ENCODE measurements around the gene KCNQ1.
A peak's percentile ranks its signal among the peaks of the same experiment; 100 is the strongest.

The KCNQ1 gene

DNA sequence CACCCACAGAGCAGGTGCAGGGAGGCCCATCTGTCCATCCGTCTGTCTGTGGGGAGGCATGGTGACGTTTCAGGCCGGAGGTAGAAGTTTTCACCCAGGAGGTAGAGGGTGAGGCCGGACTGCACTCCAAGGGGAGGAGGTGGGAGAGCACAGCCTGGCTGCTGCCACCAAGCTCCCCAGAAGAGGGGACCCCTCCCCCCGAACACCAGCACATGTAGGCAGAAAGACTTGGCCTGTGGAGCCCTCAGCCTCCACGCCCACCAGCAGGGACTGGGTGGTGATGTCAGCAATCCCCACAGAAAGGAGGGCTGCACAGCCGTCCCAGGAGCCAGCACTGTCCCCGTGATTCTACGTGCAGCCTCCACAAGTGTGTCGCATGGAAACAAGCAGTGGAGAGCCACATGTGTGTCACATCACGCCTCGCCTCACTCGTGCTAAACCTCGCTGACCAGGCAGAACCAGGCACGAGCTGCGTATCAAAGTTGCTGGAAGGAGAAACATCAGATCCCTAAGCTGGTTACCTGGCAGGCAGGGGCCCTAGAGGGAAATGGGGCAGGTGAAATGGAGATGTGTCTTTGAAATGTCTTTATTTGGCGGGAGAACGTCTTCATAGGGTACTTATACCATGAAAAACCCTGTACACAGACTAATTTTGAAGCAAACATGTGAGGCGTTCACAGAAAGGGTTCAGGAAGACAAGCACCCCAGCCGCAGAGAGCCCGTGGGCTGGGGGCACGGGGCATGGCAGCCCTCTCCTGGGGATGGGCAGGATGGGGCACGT lies 391.7 kb downstream of the KCNQ1 start:
- DNase-seq = no peak

DNA sequence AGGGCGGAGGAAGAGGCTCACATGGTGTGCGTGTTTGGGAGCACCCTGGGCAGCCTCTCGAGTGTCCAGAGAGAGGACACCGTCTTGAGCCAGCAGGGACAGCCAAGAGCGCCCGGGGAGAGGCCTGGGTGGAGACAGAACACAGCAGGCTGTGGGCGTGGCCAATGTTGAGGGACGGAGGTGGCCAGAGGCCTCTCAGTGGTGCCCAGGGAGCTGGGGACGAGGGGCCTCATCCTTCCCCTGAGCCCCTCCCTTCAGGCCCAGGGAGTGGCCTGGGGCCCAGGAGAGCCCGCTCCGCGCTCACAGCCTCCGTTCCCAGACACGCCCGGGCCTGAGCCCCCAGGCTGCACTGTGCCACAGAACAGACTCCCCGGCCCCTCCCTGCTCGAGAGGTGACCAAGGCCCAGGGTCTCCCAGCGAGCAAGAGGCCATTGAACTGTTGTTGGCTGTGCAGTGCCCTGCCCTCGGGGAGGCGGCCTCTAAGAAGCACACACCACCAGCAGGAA lies 392.3 kb downstream of the KCNQ1 start:
- DNase-seq = peak; percentile 94

DNA sequence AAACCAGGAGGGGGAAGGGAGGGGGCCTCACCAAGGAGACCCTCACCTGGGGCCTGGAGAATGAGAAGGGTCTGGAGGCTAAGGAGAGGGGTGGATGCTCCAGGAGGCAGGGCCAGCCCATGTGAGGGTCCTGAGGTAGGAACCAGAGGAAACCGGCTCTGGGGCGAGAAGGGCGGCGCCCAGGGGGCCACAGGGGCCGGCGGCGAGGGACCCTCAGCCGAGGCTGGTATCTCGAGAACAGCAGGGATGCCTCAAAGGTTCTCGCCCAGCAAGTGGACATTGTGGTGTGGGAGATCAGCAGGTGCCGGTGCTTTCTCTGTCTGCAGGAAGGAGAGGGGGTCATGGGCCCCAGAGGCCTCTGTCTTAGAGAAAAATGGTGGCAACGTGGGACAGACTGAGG lies 392.8 kb downstream of the KCNQ1 start:
- DNase-seq = no peak

DNA sequence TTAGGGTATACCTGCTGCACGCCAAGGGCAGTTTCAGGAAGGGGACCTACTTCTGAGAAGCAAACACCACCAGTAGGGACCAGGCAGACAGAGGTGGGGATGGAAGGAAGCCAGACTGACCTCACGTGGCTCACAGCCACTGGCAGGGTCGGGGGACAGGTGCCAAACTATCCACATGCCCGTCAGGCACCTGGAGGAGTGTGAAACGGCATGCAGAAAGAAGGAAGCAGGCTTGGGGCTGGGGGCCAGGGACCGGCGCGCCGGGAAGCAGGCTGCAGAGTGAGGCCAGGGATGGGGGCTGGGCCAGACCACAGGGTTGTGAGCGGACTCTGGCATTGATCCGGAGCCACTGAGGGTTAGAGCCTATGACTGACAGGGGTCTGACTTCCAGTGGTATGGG lies 393.3 kb downstream of the KCNQ1 start:
- DNase-seq = no peak

DNA sequence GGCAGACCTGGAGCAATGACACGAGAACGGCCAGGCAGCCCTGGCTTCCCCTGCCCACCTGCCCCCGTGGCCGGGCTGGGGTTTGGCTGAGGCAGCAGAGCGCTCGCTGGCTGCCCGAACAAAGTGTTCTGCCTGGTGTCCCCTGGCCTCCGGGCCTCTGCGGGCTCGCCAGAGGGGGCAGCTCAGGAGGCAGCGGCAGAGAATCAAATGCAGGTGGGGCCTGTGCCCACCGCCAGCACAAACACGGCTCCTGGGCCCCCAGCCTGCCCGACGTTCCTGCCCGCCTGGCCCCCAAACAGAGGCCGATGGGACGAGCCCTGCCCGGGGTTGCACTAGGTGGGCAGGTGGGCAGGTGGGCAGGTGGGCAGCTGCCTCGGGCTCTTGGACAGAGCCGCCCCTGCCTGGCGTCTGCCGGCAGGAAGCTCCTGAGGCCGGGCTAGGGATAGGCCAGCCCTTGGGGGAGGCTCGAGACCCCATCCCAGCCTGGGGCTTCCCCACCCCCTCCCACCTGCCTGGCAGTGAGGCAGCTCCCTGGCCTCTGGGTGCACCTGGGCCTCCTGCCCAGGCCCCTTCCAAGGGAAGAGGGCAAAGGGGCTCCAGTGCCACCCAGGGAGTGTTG lies 394.0 kb downstream of the KCNQ1 start:
- DNase-seq = no peak

GRCh38 chr11:2839395-2839943 lies 394.7 kb downstream of the KCNQ1 start:
- DNase-seq = peak; percentile 82

- DNase-seq = no peak
Observed at GRCh38 chr11:2841411-2842190, 396.8 kb downstream of the KCNQ1 start.

DNA sequence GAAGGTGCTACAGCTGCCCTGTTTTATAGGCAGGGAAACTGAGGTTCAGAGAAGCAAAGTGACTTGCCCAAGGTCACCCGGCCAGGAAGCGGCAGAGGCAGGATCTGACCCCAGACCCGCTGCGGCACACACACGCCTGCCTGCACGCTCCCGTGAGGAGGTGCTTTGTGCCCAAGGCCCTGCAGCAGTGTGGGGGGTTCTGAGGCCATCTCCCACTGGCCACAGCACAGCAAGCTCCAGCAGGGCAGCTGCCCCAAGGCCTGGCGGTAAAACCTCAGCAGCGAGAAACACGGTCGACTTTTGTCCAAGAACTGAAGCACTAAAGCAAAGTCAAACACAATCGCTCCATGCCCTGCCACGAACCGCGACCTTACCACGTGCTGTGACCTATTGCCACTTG lies 398.1 kb downstream of the KCNQ1 start:
- no peak for DNase-seq

- DNase-seq = no peak
Observed at GRCh38 chr11:2843551-2843950, 398.7 kb downstream of the KCNQ1 start.

DNA sequence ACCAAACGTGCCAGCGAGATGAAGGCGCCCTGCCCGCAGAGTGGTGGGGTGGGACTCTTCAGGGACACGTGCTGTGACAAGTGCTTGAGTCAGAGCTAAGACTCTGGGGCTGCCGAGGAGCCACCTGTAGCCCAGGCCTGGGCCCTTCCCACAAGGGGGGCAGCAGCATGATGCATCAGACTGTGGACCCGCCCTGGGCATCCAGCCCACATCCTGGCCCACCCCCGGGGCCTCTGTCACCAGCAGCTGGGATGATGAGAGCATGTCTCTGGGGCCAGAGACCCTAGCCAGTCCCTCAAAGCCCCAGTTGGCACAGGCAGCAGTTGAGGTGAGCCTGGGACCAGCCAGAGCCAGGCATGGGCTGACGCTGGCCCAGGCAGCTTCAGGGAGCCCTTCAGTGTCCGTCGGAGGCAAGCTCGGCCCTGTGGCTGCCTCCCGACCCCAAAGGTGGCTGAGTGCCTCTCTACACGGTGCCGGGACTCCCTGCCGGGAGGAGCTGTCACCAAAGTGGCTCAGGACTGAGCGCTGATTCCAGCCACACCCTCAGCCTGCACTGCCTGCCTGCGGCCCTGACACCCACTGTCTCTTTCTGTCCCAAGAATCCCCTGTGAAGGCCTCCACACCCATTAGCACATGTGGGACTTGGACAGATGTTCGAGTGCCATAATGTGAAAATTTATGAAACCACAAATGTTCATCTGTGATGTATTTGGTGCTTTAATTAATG lies 399.5 kb downstream of the KCNQ1 start:
- DNase-seq = no peak

DNA sequence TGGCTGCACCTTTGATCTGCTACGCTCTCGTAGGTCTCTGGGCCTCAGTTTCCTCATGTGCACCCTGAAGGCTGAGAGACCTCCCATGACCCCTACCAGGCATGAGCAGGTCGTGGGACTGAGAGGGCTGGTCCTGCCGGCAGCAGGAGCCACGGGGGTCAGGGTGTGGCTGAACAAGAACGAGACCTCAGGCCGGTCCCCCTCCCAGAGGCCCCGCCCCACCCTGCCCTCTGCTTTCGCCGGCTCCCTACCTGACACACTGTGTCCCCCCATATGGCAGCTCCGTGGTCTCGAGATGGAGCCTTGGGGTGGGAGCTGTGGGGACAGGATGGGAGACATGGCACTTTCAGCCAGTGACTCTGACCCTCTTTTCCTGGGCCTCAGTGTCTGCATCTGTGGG lies 400.2 kb downstream of the KCNQ1 start:
- no peak for DNase-seq

DNA sequence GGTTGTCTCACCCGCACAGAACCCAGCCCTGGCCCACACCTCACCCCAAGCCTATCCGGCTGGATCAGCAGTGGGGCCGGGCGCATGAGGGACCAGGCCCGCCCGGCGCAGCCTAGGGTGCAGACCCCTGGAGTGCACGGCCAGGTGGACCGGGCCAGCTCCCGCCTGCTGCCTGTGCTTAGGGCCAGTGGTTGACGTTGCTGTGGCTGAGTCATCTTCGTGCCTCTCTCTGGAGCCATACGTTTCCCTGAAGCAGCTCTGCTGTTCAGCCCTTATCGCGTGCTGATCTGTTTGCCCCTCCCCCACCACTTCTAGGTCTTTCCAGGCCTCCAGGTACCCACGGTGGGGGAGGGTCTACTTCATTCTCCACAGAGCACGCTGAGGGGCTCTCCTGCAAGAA lies 401.2 kb downstream of the KCNQ1 start:
- peak; percentile 92 for DNase-seq

DNA sequence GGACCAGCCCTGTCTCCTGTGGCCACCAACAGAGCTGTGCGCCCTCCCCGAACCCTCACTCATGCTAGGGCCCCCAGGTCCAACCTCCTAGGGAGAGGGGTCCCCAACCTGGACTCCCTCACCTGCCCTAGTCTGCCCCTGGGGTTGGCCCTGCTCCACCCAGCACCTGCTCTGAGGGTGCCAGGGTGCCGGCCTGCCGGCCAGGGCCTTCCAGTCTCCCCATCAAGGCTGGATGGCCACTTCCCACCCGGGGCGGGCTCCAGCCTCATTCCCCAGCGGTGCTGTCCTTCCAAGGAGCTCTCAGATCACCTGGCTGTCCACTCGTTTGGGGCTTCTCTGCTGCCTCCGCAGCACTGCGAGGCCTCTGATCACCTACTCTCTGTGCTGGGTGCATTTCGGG lies 401.7 kb downstream of the KCNQ1 start:
- no peak for DNase-seq

DNA sequence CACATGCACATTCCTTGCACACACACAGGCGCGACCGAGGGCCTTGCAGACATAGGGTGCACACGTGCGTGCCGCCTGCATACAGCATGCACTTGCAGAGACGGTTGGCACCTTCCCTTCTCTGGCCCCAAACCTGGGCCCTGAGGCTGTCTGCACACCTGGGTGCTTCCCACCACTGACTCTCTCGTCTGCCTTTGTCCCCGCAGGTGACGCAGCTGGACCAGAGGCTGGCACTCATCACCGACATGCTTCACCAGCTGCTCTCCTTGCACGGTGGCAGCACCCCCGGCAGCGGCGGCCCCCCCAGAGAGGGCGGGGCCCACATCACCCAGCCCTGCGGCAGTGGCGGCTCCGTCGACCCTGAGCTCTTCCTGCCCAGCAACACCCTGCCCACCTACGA lies 402.8 kb downstream of the KCNQ1 start:
- no peak for DNase-seq

DNA sequence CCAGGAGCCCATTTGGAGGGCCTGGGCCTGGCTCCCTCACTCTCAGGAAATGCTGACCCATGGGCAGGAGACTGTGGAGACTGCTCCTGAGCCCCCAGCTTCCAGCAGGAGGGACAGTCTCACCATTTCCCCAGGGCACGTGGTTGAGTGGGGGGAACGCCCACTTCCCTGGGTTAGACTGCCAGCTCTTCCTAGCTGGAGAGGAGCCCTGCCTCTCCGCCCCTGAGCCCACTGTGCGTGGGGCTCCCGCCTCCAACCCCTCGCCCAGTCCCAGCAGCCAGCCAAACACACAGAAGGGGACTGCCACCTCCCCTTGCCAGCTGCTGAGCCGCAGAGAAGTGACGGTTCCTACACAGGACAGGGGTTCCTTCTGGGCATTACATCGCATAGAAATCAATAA lies 403.7 kb downstream of the KCNQ1 start:
- DNase-seq = no peak

GRCh38 chr11:2849994-2850770 lies 405.4 kb downstream of the KCNQ1 start:
- DNase-seq = no peak

- DNase-seq = no peak
Observed at GRCh38 chr11:2853401-2853800, 408.6 kb downstream of the KCNQ1 start.

GRCh38 chr11:2853997-2854560 lies 409.3 kb downstream of the KCNQ1 start:
- DNase-seq = no peak

DNA sequence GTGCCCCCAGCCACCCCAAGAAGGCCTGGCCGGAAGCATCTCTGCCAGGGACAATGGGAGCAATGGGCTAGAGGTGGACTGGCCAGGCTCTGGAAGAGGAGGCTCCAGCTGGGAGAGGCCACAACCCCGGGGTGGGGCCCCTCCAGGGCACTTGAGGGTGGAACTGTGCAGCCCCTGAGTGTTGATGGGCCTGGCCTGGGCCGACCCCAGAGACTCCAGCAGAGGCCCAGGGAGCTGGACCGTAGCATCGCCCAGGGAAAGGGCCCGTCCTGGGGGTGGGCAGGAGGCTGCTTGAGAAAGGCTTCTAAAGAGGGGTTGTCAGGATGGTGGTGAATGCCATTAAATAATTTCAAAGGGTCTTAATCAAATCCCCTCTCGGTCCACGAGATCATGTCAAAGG lies 410.4 kb downstream of the KCNQ1 start:
- DNase-seq = no peak

GRCh38 chr11:2857276-2857675 lies 412.5 kb downstream of the KCNQ1 start:
- DNase-seq = no peak

DNA sequence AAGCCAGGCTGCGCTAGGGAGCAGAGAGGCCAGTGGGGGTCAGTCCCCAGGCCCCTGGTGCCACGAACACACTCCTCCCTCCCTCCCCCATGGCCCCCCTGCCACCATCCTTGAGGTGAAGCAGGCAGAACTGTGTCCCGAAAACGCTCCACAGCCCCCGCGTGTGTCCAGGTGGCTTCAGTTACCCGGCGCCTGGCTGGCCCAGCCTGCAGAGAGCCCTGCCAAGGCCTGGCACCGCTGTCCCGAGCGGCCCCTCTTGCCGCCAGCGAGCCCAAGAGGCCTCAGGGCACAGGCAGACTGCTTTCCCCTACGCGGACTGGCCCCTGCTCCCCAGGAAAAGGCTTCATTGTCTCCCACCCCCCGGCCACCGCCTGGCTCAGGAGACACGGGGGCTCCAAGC lies 413.1 kb downstream of the KCNQ1 start:
- DNase-seq = no peak
